Activated T-cell treated with anti-CD3 and anti-CD28 coated beads for 48 hours (primary cell): ENCODE measurements around the gene MAP7D1.
"Not testable (repeated sequence)": the region's sequence is repeated elsewhere in the genome, so short reads cannot be mapped to it uniquely, and the experiment has no call there.

Experiments used
- DNase-seq: peaks from one replicate; pipeline ENCODE4 v3.0.0-alpha.2; 2020; ENCODE audit warnings: low read depth

The MAP7D1 gene

DNA sequence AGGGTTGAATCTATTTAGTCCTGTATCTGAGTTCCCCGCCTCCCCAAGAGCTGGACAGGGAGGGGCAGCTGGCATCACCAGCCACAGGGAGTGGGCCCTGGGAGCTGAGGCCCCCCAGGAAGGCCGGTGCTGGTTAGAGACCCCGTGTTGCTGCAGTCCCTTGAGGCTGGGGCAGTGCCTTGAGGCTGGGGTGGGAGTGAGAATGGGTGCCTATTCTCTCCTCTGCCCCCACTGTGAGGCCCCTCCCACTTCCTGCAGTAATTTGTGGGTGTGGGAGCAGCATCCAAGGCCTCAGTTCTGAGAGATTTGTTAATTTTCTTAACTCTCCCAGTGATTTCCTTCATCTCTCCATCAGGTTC lies 4.1 kb upstream of the MAP7D1 start:
- DNase-seq: no peak

- DNase-seq: no peak
Observed at GRCh38 chr1:36153476-36153875, 2.5 kb upstream of the MAP7D1 start.

GRCh38 chr1:36154335-36154734 lies 1.6 kb upstream of the MAP7D1 start:
- DNase-seq: no peak

- no peak for DNase-seq
Observed at GRCh38 chr1:36154765-36155407, 1.1 kb upstream of the MAP7D1 start.

GRCh38 chr1:36156329-36157114 lies 562 bp downstream of the MAP7D1 start:
- DNase-seq: peak; percentile 50

DNA sequence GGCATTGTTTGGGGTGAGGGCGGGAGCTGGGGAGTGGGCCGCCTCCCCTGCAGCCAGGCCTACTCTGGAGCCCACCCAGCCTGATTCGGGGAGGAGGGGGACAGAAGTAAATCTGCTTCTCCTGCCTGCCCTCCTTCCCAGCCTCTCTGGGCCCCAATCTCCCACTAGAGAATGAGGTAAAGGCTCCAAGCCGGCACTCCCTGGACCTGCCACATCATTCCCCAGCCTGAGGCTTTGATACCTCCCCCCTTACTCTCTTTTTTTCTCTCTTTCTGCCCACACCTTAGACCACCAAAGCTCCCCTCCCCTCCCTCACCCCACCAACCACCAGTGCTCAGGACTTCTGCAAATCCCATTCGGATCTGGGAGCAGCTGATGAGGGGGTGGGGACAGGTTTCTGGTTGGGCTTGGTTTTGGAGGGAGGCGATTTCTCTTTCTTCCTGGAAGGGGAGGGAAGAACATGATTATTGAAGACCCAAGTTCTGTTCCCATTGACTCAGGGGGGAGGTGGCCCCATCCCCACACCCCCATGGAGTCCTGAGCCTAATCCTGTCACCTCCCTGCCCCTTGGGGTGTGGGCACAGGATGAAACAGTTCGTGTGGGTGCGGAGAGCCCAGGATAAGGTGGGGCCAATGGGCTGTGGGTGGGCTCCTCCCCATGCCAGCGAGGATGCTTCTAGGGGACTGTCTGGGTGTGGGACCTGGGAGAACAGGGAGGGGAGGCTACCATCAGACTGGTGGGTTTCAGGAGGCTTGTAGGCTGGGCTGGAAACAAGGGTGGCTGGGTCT lies 1.3 kb downstream of the MAP7D1 start:
- no peak for DNase-seq

DNA sequence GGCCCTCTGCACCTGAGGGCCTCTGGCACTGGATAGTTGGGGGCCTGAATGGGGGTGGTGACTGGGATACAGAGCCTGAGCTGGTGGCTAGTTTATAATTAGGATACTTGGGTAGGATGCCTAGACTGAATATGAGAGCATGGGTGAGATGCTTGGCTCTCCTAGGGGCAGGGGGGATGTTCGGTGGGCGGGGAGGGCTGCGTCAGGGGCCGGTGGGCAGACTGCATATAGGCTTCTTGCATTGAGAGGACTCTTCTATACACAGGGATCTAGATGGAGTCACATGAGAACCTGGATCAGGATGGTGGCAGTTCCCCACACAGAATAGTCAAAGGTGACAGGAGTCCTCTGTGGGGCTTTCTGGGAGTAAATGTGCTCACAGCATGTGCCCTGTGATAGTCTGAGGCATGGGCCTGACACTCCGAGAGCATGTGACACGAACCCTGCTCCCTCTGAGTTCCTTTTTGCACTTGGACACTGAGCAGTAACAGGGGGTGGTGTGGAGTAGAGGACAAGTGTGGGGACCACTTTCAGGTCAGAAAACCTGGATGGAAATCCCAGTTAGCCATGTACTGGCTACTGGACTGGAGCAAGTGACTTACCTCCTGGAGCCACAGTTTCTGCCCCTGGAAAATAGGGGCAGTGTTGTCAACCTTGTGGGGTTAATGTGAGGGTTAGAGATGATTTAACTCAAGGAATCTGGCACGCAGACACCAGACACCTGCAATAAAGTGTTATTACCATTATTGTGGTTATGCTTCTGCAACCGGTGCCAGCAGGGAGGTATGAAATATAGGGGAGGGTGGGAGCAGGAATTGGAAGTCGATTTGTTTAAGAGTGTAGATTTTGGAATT lies 2.2 kb downstream of the MAP7D1 start:
- no peak for DNase-seq

DNA sequence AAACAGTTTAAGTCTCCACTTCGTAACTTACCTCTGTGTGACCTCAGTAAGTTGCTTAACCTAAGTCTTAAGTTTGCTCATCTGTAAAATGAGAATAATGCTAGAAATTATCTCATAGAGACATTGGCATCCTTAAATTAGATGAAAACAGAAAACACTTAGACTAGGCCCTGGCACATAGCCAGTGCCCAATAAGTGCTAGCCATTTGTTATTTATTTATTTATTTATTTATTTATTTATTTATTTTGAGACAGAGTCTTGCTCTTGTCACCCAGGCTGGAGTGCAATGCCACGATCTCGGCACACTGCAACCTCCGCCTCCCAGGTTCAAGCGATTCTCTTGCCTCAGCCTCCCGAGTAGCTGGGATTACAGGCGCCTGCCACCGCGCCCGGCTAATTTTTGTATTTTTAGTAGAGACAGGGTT lies 2.9 kb downstream of the MAP7D1 start:
- DNase-seq: not testable (repeated sequence)

DNA sequence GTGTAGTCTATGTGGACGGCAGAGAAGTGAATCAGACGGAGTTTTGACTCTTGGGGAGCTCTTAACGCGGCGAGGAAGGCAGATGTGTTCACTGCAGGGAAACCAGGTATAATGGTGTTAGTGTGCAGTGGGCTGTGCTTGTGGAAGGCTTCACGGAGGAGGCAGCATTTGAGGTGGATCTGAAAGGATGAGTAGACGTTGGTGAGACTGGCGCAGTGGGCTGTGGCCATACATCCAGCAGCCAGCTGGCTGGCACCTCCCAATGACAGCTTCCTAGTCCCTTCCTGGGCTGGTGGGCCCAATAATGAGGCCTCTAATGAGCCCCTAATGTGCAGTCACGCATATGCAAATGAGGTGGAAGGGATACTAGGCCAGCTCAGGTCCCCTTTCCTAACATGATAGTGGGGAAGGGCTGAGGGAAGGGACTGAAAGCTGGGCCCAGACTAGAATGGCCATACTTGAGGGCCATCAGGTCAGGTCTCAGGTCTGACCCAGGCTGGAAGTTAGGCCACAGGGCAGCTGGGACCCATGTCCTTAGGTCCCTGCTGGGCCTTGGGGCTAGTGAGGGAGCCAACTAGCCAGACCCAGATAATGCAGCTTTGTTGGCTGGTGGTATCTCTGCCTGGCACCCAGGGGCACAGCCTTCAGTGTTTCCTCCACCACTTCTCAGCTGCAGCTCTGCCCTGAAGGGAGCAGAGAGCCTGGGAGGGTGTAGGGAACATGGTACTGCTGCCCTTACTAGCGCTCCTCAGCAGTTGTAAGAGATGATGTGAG lies 3.8 kb downstream of the MAP7D1 start:
- no peak for DNase-seq

- DNase-seq: no peak
Observed at GRCh38 chr1:36160388-36160948, 4.5 kb downstream of the MAP7D1 start.

DNA sequence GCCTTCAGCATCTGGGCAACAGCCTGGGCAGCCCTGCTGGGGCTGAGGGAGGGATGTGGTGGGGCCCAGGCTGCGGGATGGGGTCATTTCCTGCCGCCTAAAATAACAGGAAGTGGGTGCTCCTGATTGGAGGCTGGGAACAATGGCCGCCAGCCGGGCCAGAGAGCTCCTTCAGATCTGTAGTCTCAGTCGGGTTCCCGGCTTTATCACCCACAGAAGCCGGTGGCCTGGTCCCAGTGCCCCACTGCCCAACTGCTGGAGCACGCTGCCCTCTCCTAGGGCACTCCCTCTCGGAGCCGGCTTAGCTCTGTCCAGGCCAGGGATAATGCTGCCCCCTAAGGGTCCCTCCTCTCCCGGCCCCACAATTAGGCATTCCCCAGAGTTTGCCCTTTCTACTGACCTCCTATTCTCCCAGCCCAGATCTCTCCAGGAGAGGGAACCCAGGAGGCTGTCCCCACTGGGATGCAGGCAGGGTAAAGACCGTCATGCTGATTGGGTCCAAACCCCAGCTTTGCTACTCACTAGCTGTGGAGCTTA lies 5.1 kb downstream of the MAP7D1 start:
- peak; percentile 73 for DNase-seq

- DNase-seq: no peak
Observed at GRCh38 chr1:36161641-36162531, 5.9 kb downstream of the MAP7D1 start.

GRCh38 chr1:36162680-36163239 lies 6.8 kb downstream of the MAP7D1 start:
- no peak for DNase-seq

- no peak for DNase-seq
Observed at GRCh38 chr1:36163426-36163825, 7.5 kb downstream of the MAP7D1 start.

GRCh38 chr1:36164361-36164760 lies 8.4 kb downstream of the MAP7D1 start:
- DNase-seq: no peak

GRCh38 chr1:36165145-36165544 lies 9.2 kb downstream of the MAP7D1 start:
- DNase-seq: no peak

DNA sequence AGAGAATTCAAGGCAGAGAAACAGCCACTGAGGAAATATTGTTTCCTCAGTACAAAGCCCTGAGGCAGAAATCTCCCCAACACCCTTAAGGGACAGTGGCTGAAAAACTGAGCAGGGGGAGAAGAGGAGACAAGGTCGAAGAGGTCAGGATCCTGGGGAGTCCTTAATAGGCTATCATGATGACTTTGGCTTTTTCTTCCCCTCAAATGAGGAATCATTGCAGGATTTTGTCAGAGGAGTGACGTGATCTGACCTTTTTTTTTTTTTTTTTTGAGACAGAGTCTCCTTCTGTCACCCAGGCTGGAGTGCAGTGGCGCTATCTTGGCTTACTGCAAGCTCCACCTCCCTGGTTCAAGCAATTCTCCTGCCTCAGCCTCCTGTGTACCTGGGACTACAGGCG lies 10.2 kb downstream of the MAP7D1 start:
- DNase-seq: no peak

GRCh38 chr1:36166938-36167905 lies 11.3 kb downstream of the MAP7D1 start:
- DNase-seq: no peak
